RCC 7860 (cell line): ENCODE data around the gene SFXN3.

Source experiments
- DNase-seq: peaks from one replicate; pipeline ENCODE4 v3.0.0-alpha.2; 2015; ENCODE audit warnings: low spot score
- FAIRE-seq: peaks from 2 replicates; lab custom pipeline; 2012; peaks lifted over from hg19 to GRCh38; lab: Jason Lieb, UNC

Gene SFXN3

DNA sequence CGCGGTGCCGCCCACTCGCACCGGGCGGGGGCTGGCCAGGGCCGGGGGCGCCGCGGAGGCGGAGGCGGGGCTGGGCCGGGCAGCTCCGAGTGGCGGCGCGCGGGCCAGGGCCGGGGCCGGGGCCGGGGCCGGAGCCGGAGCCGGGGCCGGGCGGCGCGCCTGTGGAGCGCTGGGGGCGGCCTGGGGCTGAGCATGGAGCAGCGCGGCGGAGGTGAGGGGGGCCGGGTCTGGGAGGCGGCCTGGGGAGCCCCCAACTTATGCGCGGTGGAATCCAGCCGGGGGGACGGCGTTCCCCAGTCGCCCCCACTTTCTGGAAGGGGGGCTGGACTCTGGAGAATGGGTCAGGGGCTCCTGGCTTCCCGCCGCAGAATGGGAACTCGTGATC lies 31.3 kb upstream of the SFXN3 start, which contains the start of gene LZTS2:
Gene LZTS2 (plus strand): TSS at position 67 of the 385 bp plus-strand sequence. CDS start 2,731 bp downstream, outside the sequence.
- FAIRE-seq = no peak
- no peak for DNase-seq

DNA sequence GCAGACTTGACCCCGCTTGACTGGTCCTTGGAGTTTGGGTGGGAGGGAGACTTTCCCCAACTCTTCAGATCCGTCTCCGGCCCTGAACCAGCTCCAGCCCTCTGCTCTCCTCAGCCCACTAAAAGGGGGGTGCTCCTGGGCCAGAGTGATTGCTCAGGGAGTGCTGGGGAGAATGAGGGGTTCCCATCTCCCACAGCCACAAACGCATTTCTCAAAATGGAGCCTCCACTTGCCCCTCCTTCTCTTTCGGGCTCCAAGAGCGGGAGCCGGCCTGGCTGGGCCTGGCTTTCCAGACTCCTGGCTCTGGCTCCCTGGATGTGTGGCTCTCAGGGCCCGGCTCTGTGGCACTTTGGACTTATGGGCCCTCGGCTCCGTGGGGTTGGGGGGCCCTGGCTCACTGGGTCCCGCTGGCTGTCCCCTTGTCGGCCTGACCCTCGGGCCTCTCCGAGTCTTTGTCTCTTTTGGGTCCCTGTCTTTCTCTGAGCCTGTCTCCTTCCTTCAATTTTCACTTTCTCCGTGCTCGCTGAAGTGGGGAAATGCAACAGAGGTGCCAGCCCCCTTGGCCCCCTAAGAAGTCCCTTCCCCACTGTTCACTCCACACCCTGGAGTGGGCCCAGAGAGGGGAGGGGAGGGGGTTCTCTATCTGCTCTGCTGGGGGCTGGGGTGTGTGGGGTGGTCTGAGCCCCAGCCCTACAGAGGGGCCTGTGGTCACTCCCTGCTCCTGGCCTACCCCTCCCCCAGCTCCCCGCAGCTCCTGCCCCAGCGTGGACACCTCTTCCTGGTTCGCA lies 30.7 kb upstream of the SFXN3 start:
- DNase-seq (no peak), FAIRE-seq (no peak)

DNA sequence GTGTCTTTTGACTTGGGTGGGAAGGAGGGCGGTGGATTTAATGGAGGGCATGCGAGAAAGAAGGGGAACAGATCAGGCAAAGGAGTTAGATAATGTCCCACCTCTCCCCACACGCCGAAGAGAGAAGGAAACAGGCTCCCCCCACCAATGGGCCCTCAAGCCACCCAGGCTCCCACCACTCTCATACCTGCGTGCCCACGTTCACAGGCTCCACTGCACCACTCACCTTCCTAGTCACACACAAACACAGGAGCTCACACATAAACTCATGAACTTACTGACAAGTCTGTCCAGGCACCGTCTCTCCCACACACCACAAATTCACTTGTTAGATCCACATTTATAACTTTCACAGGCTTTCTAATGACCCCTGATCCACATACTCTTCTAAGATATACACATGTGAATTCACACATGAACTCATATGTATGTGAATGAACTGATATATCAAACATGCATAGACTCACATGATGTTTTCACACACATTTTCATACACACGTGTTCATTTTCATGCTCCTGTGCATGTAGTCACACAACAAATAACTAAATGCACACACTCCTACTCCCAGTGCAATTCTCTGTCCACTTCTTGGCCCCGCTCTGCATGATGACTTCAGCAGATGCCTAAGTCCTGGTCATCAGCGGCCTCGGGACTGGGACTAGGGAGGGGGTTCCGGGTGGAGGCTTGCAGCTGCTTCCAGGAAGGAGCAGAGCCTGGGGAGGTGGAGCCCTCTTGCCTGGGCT lies 29.9 kb upstream of the SFXN3 start:
- peak; percentile 77 for DNase-seq
- FAIRE-seq = peak; percentile 81

DNA sequence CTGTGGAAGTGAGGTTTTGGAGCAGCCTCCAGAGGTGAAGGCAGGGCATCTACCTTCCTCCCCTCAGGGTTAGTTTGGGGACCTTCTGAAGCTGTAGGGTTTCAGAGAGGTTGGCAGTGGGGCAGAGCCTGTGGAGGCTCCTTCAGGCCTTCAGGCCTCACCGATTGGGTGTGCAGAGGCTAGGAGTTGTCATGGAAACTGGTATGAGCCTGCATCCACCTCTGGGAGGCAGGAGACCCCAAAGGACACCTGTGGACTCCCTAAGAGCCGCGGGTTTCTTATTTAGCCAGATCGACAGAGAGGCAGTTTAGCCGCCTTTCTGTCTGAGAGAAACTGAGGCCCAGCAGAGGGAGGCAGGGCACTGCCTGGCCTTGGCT lies 29.4 kb upstream of the SFXN3 start:
- FAIRE-seq (no peak), DNase-seq (no peak)

DNA sequence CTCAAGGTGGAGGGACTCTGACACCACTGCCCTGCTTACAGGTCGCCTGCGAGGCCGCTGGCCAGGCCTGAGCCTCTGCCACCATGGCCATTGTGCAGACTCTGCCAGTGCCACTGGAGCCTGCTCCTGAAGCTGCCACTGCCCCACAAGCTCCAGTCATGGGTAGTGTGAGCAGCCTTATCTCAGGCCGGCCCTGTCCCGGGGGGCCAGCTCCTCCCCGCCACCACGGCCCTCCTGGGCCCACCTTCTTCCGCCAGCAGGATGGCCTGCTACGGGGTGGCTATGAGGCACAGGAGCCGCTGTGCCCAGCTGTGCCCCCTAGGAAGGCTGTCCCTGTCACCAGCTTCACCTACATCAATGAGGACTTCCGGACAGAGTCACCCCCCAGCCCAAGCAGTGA lies 28.6 kb upstream of the SFXN3 start:
- FAIRE-seq = no peak
- DNase-seq = no peak

DNA sequence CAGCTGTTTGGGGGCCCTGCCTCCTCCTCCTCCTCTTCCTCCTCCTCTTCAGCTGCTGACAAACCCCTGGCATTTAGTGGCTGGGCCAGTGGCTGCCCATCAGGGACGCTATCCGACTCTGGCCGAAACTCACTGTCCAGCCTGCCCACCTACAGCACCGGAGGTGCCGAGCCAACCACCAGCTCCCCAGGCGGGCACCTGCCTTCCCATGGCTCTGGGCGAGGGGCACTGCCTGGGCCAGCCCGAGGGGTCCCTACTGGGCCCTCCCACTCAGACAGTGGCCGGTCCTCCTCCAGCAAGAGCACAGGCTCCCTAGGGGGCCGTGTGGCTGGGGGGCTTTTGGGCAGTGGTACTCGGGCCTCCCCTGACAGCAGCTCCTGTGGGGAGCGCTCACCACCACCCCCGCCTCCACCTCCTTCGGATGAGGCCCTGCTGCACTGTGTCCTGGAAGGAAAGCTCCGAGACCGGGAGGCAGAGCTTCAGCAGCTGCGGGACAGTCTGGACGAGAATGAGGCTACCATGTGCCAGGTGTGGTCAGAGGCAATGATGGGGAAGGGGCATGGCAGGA lies 27.3 kb upstream of the SFXN3 start:
- FAIRE-seq (no peak), DNase-seq (no peak)

DNA sequence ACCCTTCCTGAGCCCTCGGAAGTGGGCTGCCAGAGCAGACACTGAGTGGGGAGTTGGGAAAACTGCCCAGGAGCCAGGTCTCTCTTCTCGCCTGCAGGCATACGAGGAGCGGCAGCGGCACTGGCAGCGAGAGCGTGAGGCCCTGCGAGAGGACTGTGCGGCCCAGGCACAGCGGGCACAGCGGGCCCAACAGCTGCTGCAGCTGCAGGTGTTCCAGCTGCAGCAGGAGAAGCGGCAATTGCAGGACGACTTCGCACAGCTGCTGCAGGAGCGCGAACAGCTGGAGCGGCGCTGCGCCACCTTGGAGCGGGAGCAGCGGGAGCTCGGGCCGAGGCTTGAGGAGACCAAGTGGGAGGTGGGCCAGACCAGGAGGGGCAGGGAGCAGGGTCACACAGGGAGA lies 25.7 kb upstream of the SFXN3 start:
- DNase-seq (no peak), FAIRE-seq (no peak)

DNA sequence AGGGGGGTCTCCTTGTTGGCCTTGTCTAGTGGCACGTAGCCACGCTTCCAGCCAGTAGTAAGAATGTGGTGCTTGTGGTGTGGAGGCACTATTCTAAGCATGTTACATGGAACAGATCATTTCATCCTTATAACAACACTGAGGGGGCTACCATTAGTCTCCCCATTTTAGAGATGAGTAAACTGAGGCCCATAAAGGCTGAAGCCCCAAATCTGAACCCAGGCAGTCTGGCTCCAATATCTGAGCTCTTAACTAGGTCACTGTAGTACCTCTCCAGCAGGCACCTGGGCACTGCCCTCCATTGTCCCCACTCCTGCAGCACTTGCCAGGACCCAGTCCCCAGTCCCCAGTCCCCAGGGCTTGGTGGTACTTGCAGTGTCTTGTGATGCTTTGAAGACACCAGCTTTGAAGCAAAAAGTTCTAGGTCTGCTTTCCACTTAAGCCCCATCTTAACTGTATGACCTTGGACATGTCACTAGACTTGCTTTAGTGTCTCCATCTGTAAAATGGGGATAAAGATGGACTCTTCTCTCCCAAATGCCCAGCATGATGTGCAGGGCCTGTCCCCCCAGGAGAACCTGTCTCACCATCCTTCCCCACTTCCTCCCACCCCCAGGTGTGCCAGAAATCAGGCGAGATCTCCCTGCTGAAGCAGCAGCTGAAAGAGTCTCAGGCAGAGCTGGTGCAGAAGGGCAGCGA lies 25.0 kb upstream of the SFXN3 start:
- FAIRE-seq = no peak
- DNase-seq = no peak

DNA sequence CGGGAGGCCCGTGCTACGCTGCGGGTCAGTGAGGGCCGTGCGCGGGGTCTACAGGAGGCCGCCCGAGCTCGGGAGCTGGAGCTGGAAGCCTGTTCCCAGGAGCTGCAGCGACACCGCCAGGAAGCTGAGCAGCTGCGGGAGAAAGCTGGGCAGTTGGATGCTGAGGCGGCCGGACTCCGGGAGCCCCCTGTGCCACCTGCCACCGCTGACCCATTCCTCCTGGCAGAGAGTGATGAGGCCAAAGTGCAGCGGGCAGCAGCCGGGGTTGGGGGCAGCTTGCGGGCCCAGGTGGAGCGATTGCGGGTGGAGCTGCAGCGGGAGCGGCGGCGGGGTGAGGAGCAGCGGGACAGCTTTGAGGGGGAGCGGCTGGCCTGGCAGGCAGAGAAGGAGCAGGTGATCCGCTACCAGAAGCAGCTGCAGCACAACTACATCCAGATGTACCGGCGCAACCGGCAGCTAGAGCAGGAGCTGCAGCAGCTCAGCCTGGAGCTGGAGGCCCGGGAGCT lies 24.4 kb upstream of the SFXN3 start:
- DNase-seq = no peak
- FAIRE-seq = no peak

DNA sequence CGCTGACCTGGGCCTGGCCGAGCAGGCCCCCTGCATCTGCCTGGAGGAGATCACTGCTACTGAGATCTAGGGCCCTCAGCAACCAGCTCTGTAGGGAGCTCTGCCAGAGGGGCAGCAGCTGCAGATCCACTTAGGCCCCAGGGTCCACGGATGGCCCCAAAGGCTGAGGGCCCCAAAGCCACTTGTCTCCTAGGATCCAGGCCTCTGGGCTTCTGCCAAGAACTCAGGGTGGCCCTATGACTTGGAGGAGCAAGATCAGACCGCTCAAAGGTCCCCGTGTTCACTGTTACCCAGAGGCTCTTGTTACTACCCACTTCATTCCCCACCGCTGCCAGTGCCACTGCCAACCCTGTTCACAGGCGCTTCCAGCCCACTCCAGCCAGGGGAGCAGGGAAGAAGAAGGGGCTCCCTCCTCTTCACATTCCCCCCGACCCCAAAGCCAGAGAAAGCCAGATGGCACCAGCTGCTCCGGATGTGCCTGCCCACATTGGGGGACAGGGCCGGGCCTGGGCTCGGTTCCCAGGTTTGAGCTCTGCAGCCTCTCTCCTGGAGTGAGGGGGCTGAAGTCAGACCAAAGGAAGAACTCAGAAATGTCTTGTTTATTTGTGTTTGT lies 23.8 kb upstream of the SFXN3 start:
- FAIRE-seq = no peak
- DNase-seq = no peak

DNA sequence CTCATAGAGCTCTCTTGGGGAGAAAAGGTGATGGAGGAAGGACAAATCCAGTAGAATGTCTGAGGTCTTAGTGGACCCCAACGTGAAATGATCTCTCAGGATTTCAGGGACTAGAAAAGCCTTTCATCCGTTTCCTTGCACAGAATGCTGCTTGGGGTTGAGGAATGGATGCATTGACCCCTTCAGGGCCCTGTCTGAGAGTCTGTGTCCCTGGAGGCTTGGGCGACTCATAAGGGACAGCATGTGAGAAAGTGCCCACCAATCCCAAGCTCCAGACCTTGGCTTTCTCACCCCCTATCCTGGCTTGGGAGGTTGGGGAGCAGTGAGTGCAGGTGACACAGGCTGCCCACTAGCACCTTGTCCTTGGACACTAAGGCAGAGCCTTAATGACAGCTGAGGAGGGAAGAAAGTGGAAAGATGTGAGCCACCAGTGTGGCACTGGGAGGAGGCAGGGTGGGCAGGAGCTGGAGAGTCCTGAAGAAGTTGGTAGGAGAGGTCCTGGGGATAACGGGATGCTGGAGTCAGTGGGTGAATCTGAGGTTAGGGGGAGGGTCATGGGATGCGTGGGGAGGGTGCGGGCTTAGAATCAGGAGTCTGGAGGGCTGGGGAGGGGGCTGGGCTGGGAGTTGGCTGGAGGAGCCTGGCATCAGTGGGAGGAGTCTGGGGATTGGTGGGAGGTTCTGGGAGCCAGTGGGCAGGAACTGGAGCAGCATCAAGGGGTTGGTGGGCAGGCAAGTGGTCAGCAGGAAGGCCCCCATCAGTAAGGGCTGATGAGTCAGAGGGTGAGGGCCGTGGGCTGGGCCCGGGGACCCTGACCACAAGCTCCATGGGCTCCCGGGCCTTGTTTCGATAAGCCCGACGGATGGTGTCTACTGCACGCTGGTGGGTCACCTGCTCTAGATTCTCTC lies 22.9 kb upstream of the SFXN3 start:
- no peak for FAIRE-seq
- DNase-seq = no peak

DNA sequence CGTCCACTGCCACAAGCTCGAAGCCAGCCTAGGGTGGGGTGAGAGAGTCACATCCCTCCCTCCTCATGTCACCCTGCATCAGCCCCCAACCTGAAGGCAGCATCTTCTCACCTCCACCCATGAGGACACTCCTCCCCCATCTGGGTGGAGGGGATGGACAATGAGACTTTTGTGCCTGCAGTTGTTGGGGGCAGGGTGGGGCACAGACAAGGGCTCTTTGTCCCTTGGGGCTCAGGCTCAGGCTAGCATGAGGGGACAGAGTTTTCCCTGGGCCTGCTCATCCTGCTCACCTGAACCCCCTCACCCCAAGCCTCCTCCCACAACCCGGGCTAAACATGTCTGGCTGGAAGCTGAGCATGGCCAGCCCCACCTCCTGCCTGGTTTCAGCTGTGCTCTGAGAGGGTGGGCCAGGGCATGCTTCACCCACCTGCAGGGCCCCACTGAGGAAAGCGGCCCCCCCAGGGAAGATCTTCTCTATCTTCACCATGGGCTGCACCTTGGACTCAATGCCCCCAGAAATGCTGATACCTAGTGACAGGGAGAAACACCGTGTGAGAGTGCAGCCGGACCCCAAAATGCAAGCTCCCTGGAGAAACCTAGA lies 22.1 kb upstream of the SFXN3 start:
- DNase-seq (no peak), FAIRE-seq (no peak)

DNA sequence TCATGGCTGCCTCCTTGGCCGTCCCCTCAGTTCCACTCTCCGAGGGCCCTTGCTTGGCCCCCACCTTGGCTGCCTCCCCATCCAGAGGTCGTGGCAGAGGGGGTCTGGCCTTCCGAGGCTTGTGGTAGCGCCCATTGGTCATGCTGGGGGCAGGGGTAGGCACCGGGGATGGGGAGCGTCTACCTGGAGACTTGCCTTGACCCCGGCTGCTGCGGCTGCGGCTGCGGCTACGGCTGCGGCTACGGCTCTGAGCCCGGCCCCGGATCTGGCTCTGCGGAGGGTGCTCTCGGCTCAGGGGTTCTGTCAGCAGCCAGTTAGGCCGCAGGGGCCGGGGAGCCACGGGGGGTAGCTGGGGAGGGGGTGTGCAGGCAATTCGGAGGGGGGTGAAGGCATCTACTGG lies 20.7 kb upstream of the SFXN3 start:
- FAIRE-seq (no peak), DNase-seq (no peak)

DNA sequence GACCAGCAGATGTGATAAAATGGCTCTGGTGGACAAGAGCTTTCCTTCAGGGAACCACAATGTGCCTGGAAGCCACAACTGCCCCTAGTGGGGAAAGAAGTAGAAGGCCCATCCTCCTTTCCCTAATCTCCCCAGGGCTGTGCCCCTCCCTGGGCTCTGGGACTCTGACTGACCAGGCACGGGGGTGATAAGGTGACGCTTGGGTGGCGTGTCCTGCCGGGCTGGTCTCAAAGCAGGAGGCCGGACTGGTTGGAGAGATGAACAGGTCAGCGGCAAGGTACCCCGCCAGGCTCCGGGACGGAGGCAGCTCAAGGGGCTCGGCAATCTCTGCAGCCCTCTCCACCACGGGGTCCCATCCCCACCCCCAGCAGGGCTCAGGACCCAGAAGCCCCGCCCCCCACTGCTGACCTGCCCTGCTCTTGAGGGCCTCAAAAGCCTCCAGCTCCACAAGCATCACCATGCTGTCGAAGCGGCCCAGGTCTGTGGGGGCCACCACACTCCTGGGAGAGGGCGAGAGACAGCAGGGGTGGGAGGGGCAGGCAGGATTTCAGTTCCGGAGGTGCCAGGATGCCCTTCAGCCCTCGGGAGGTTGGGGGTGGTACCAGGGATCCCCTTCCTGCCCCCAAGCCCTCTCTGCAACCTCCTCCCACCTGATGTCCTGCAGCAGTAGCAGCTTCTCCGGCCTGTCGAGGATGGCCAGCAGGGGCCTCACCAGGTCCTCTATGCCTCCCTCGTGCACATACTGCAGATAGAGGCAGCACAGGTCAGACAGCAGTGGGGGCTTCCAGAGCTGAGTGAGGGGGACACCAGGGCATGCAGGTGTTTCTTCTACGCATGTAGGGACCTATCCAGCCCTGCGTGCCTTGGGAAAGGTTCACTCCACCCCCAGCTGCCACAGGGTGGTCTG lies 19.3 kb upstream of the SFXN3 start:
- DNase-seq (no peak), FAIRE-seq (no peak)

DNA sequence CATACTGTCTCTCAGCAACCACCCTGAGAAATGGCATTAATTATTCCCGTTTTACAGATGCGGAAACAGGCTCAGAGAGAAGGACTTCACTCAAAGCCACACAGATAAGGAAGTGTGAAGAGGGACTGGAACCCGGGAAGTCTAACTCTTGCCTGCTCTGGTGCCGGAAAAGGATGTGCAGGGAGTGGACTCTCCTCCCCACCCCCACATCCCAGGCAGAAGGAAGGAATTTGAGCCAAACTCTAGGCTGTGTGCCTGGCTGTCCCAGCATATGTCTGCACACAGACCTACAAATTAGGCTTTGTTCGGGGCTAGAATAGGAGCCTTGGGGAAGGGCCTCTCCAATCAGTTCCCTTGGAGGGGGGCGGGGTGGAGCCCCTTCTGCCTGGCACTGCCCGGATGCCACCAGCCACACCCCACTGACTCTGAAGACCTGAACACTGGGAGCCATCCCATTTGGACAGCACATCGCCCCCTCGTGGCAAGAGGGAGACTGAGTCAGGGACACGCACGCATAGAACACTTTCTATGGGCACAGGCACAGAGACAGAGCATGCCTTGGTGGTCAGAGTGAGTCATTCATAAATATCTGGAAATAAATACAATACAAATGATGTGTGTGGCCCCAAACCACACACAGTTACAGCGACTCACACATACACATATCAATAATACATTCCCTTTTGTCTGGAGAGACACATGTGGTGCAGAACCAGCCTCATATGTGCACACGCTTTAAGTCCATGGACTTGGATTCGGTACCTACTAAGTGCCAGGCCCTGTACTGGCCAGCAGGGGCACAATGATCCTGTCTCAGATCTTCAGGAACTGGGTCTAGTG lies 18.3 kb upstream of the SFXN3 start:
- FAIRE-seq (peak; percentile 86), DNase-seq (peak; percentile 93)

DNA sequence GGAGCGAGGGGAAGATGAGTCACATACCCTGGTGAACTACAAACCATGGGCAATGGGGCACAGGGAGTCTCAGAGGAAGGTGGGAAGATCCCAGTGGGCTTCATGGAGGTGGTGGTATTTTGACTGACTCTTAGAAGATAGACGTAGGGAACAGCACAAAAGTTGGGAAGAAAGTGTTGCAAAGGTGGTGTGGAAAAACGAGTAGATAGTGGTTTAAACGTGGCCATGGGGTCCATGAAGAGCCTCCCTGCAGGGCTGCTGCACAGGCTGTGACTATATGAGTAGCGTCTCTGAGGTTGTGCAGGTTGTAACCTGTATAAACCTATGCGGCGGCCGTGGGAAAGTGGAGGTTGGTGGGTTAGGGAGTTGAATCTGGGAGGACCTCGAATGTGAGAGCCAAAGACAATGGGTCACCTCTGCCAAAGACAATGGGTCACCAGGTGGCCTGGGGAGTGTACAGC lies 17.6 kb upstream of the SFXN3 start:
- FAIRE-seq (no peak), DNase-seq (no peak)

DNA sequence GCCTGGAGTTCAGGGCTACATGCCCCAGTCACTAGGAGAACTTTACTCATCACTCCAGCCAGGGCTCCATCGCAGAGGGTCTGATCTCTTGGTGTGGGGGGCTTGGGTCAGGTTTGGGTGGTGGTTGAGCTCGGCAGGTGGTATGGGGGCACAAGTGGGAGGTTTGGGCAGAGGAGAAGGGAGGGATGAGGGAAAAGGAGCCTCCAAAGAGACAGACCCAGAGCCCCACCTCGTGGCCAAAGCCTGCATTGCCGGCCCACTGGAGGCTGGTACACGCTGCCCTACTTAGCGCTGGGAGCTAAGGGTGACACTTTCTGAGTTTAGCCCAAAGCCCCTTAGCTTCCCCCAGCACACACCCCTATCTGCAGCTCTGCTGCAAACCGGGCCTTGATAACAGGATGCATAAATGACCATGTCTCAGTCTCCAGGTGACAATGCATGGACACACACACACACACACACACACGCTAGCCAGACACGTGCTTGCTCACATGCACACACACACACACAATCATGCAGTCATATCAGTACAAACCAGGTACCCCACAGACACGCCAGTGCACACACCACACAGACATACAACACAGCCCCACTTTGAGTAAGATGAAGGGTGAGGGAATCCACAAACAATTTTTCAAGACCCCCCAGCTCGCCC lies 16.7 kb upstream of the SFXN3 start:
- DNase-seq (peak; percentile 55), FAIRE-seq (no peak)
